Eye (tissue), 1 donor: ENCODE results near the gene PXK.
"Not testable (repeated sequence)": the region's sequence is repeated elsewhere in the genome, so short reads cannot be mapped to it uniquely, and the experiment has no call there.

Source experiments
- DNase-seq: peaks from one replicate; pipeline ENCODE4 v3.0.0-alpha.2; 2015

PXK gene

GRCh38 chr3:58323529-58324390 lies 8.9 kb upstream of the PXK start:
- no peak for DNase-seq

DNA sequence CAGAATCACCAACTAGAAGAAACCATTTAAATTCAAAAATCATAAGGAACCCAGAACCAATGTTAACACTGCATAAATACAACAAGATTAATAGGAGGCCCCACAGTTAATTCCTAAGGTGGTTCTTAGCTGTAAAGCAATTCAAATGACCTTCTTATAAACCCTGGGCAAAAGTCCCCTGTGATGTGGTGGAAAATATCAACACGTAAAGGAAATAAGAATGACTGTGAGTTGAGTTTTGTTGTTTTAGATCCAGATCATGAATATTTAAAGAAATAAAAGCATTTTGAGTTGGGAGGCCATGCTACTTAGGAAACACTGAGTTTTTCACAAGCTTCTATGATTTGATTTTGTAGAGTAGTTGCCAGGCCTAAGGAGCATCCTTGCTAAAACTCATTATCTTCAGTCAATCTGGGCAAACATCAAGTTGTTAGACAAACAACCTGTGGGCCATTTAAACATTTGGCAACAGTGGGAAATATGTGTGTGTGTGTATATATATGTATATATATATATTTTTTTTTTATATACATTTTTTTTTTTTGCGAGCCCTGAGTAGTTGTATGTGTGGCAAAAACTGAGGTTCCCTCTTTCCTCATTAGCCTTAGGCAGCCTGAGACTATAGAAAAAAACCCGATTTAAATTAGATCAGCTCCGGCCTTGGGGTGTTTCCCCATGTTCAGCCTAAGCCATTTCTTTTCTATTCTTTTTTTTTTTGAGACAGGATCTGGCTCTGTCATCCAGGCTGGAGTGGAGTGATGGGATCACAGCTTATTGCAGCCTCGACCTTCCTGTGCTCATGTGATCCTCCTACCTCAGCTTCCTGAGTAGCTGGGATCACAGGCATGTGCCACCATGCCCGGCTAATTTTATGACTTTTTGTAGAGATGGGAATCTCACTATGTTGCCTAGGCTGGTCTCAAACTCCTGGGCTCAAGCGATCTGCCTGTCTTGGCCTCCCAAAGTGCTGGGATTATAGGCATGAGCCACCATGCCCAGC lies 8.0 kb upstream of the PXK start:
- no peak for DNase-seq

DNA sequence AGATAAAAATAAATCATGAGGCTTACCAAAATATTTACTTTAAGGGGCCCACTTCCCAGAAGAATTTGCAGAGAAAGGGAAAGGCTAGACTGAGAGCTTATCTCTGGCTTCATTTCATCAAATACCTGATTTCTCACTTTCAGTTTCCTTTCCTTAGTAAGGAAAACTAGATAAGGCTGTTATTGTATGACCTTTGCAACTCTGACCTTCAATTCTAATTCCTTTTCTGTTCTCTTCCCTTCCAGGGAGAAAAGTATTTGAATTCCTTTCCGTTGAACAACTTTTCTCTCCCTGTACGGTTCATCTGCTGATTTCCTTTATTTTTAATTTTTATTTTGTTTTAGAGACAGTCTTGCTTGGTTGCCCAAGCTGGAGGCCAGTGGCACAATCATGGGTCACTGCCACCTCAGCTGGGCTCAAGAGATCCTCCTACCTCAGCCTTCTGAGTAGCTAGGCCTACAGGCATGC lies 7.1 kb upstream of the PXK start:
- DNase-seq: no peak

DNA sequence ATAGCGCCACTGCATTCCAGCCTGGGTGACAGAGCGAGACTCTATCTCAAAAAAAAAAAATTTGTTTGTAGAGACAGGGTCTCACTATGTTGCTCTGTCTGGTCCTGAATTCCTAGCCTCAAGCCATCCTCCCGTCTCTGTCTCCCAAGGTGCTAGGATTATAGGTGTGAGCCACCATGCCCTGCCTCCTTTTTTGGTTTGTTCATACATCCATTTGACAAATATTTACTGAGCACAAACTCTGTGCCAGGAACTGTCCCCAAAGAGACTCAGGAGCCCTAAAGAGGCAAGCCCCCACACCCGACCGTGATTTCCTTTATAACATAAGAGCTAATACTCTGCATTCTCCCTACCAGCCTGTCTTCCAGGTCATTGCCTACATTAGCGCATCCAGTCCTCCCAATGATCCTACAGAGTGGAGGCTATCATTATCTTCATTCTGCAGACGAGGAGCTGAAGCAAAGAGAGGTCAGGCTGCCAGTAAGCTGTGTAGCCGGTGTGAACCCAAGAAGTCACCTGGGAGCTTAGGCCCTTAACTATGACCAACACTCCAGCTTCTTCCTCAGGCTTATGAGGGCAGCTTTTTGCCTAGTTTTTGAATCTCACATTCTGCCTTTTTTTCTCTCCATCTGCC lies 6.3 kb upstream of the PXK start:
- peak; percentile 61 for DNase-seq

GRCh38 chr3:58329150-58329921 lies 3.4 kb upstream of the PXK start:
- no peak for DNase-seq

GRCh38 chr3:58329922-58330413 lies 2.7 kb upstream of the PXK start:
- DNase-seq: no peak

- no peak for DNase-seq
Measured at GRCh38 chr3:58331593-58332152, 1.0 kb upstream of the PXK start.

GRCh38 chr3:58333206-58334012 lies 717 bp downstream of the PXK start:
- DNase-seq: peak; percentile 65

DNA sequence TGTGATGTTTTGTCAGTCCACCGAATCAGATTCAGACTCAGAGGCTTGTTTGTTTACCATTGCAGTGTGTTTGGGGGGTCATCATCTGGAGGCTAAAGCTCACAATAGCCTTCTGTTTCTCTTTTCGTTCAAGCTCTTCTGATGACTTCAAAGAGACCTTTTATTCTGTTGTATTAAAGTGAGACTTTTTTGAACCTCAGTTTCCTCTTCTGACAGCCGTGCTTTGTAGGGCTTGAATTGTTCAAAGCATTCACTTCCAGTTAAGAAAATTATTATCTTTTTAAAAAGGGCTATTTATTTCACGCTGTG lies 1.3 kb downstream of the PXK start:
- DNase-seq: no peak

GRCh38 chr3:58334506-58334884 lies 1.8 kb downstream of the PXK start:
- DNase-seq: no peak

GRCh38 chr3:58335652-58335947 lies 2.9 kb downstream of the PXK start:
- DNase-seq: no peak

GRCh38 chr3:58336135-58336882 lies 3.6 kb downstream of the PXK start:
- DNase-seq: no peak

DNA sequence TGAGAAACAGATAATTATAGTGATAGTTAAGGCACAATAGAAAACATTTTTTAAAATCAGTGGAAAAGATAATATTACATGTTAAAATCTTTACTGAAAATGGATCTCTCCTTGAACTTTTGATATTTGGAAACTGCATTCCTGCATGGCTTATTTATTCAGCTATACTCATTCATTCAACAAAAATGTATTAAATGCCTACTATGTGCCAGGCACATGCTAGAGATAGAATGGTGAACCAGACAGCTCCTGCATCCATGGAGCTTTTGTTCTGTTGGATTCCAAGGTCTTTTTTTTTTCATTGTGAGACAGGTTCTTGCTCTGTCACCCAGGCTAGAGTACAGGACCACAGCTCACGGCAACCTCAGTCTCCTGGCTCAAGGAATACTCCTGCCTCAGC lies 4.5 kb downstream of the PXK start:
- no peak for DNase-seq

DNA sequence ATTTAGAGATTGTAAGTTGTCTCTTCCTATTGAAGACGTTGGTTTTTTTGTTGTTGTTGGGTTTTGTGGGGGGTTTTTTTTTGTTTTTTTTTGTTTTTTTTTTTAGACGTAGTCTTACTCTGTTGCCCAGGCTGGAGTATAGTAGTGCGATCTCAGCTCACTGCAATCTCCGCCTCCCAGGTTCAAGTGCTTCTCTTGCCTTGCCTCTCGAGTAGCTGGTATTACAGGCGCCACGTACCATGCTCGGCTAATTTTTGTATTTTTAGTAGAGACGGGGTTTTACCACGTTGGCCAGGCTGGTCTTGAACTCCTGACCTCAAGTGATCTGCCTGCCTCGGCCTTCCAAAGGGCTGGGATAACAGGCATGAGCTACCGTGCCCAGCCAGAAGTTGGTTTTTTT lies 6.5 kb downstream of the PXK start:
- not testable (repeated sequence) for DNase-seq

DNA sequence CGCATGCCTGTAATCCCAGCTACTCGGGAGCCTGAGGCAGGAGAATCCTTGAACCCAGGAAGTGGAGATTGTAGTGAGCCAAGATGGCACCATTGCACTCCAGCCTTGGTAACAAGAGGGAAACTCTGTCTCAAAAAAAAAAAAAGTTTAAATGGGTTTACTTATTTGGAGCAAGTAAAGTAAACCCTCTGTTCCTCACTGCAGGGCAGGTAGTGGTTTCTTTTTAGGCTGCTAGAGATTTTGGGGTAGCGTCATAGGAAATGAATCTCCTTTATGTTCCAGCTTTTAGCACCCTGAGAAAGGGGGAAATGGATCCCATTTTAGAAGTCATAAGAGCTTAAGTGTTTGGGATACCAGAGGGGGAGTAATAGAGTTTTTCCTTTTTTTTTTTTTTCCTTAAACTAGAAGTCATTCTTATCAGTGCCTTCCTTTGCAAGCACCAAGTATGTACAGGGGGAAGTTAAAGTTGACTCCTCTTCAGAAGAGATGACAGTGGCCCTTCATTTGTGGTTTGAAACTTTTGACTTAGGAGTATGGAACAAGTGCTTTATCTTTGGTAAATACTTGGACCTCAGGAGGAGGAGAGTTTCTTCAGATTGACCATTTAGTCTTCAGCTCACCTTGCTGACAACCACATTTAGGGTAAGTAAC lies 8.0 kb downstream of the PXK start:
- DNase-seq: no peak

DNA sequence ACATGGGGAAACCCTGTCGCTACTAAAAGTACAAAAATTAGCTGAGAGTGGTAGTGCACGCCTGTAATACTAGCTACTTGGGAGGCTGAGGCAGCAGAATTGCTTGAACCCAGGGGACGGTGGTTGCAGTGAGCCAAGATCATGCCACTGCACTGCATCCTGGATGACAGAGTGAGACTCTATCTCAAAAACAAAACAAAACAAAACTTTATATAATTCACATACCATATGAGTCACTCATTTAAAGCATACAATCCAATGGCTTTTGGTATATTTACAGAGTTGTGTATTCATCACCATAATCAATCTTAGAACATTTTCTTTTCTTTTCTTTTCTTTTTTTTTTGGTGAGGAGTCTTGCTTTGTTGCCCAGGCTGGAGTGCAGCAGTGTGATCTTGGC lies 8.7 kb downstream of the PXK start:
- no peak for DNase-seq

GRCh38 chr3:58342676-58343075 lies 10.0 kb downstream of the PXK start:
- no peak for DNase-seq

DNA sequence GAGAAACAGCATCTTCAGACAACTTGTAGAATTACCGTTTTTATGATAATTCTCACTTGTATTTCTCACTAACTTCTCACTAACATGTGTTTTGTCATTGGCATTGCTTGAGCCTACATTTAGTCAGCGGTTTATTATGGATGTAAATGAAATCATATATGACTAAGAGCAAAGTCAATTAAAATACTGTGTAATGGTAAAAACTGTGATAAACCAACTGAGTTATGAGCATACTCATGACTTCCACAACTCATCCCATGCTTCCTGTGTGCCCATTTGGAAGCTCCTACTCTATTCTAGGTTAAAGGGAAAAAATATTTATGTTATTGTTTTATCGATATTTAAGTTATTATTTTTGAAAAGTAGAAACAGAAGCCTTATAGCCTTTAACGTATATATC lies 12.8 kb downstream of the PXK start:
- no peak for DNase-seq

DNA sequence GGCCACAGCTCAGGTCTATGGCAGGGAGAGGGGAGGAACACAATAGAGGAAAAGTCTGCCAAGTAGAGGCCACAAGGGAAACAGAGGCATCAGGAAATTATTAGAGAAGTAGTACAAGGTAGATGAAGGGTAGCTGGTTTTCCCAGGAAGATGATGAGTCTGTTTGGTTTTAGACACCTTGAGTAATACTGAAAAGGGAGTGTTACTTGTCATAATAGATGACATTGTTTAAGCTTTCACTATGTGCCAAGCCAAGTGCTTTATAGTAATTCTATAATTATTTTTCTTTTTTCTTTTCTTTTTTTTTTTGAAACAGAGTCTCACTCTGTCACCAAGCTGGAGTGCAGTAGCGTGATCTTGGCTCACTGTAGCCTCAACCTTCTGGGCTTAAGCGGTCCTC lies 13.7 kb downstream of the PXK start:
- no peak for DNase-seq

GRCh38 chr3:58347984-58348383 lies 15.3 kb downstream of the PXK start:
- DNase-seq: no peak
